Stimulated activated CD4-positive, alpha-beta T cell treated with anti-CD3 and anti-CD28 coated beads, Interleukin-15, amount 100 ng/mL, for 1 hour (primary cell): ENCODE results near the gene DPP7.
A peak's percentile ranks its signal among the peaks of the same experiment; 100 is the strongest.

Experiments
- DNase-seq, 2 donors: peaks; one replicate each; pipeline ENCODE4 v3.0.0-alpha.2; 2020; ENCODE audit warnings: low read depth in 1 of 2, low spot score in 1 of 2

The DPP7 gene

GRCh38 chr9:137114613-137115393 lies at the start of gene DPP7:
Gene DPP7 (minus strand): TSS chr9:137114733. CDS start chr9:137114713, 20 bp downstream.
- DNase-seq = peak; percentile 68 to 73

GRCh38 chr9:137163805-137164204 lies 49.3 kb upstream of the DPP7 start:
- no peak for DNase-seq

GRCh38 chr9:137163365-137163715 lies 48.8 kb upstream of the DPP7 start:
- no peak for DNase-seq

- DNase-seq = no peak
Observed at GRCh38 chr9:137162505-137163364, 48.2 kb upstream of the DPP7 start.

GRCh38 chr9:137161558-137162486 lies 47.3 kb upstream of the DPP7 start:
- DNase-seq = no peak

- no peak for DNase-seq
Observed at GRCh38 chr9:137160716-137161557, 46.4 kb upstream of the DPP7 start.

GRCh38 chr9:137160054-137160425 lies 45.5 kb upstream of the DPP7 start:
- DNase-seq = no peak

GRCh38 chr9:137159105-137160053 lies 44.8 kb upstream of the DPP7 start:
- no peak for DNase-seq

- DNase-seq = no peak
Observed at GRCh38 chr9:137158625-137159024, 44.1 kb upstream of the DPP7 start.

- DNase-seq = no peak
Observed at GRCh38 chr9:137157618-137158415, 43.3 kb upstream of the DPP7 start.

GRCh38 chr9:137156567-137157375 lies 42.2 kb upstream of the DPP7 start:
- DNase-seq = peak; percentile 26 to 52

- no peak for DNase-seq
Observed at GRCh38 chr9:137152844-137153405, 38.4 kb upstream of the DPP7 start.

- peak in 1 of 2 donors; percentile 52 for DNase-seq
Observed at GRCh38 chr9:137150617-137151457, 36.3 kb upstream of the DPP7 start.

- no peak for DNase-seq
Observed at GRCh38 chr9:137149942-137150616, 35.5 kb upstream of the DPP7 start.

- DNase-seq = no peak
Observed at GRCh38 chr9:137149363-137149762, 34.8 kb upstream of the DPP7 start.

GRCh38 chr9:137148661-137149060 lies 34.1 kb upstream of the DPP7 start:
- DNase-seq = no peak
